ENCODE data around the gene CAPZB. TPM values are rescaled to one million over a fixed set of nuclear protein-coding genes. Genes with fewer than 3 reads are reported as not detected.

Gene CAPZB
- total and polyA plus RNA-seq, 2 of the 4 experiments (the other 2 are of a cell fraction) = 216 to 304 TPM

GRCh38 chr1:19329611-19330010 lies 155.7 kb downstream of the CAPZB start:
- Histone ChIP-seq H3K27me3 (ENCODE audit: control insufficient read depth, insufficient read depth, low read length) (no peaks in the 10 kb centered on the region), H4K91ac (ENCODE audit: insufficient read depth, low read depth, low read length) (no peak overlapping the region), H3K9me3 (ENCODE audit: control insufficient read depth, insufficient read depth, low read length) (no peaks in the 10 kb centered on the region), H3K4me2 (ENCODE audit: low read depth, low read length) (no peak overlapping the region), H2BK15ac (ENCODE audit: low read depth, low read length) (no peak overlapping the region), H2BK120ac (ENCODE audit: low read depth, low read length) (no peak overlapping the region), H3K4ac (ENCODE audit: low read depth, low read length) (no peak overlapping the region), H3K56ac (ENCODE audit: extremely low read depth, insufficient read depth, low read length) (no peak overlapping the region), H3K4me3 (ENCODE audit: insufficient read depth, low read depth, low read length) (no peak overlapping the region), H3K9me1 (ENCODE audit: insufficient read depth, low read length) (peaks cover 9% of the 10 kb centered on the region; the same call in 1 of the 2 replicates), H4K5ac (ENCODE audit: low read depth, low read length) (no peak overlapping the region), H2AFZ (replicated peaks; ENCODE audit: low read length, poor library complexity) (no peak overlapping the region), H3K27ac (ENCODE audit: insufficient read depth, low read length) (no peak overlapping the region), H2AK9ac (replicated peaks; ENCODE audit: low read depth, low read length, poor library complexity) (no peak overlapping the region), H2AK5ac (ENCODE audit: low read depth, low read length) (no peak overlapping the region), H3K36me3 (ENCODE audit: control insufficient read depth, insufficient read depth, low read length) (peaks cover 47% of the 10 kb centered on the region), H3K18ac (ENCODE audit: low read depth, low read length) (no peak overlapping the region), H3K14ac (replicated peaks; ENCODE audit: low read depth, low read length) (no peak overlapping the region), H2BK5ac (ENCODE audit: low read depth, low read length, poor library complexity, severe bottlenecking) (no peak overlapping the region), H4K8ac (ENCODE audit: low read depth in 2 of 2, low read length in 2 of 2) (no peak overlapping the region), H3K9ac (ENCODE audit: low read depth, low read length) (no peak overlapping the region), H4K20me1 (ENCODE audit: insufficient read depth, low read length) (peaks cover 5% of the 10 kb centered on the region), H3K23ac (ENCODE audit: low read depth, low read length) (no peak overlapping the region), H3K79me1 (ENCODE audit: low read depth in 1 of 2, low read length in 2 of 2) (0 out of 4 replicates have a peak, but pooled peaks cover 0 to under 1% of the 10 kb centered on the region in 2 experiments), H3K4me1 (ENCODE audit: control insufficient read depth, insufficient read depth, low read length) (no peaks in the 10 kb centered on the region), H2BK20ac (ENCODE audit: low read depth, low read length) (no peak overlapping the region)
- intact Hi-C loops (cut with micrococcal nuclease) = no loop called here
- dilution Hi-C loops (cut with HindIII; ENCODE audit: low sequenced_read_pairs, unreplicated experiment) = no loop called here
- ATAC-seq (ENCODE audit: low read depth) = no peak
- ChIA-PET POLR2A (ENCODE audit: unreplicated experiment) (no interaction called here), CTCF (no interaction called here)
- no peak for TF ChIP-seq ELK1 (IDR thresholded peaks at IDR 0.05; ENCODE audit: borderline replicate concordance, low read depth, low read length)
- no peak for TF ChIP-seq RAD21 (IDR thresholded peaks at IDR 0.05; ENCODE audit: low read length)
- no peak for TF ChIP-seq BHLHE40 (IDR thresholded peaks at IDR 0.05; ENCODE audit: low read depth, low read length)
- TF ChIP-seq CEBPB (IDR thresholded peaks at IDR 0.05; ENCODE audit: low read depth, low read length) = no peak
- no peak for TF ChIP-seq CTCF (conservative IDR thresholded peaks at IDR 0.05; ENCODE audit: low read depth, low read length)
- TF ChIP-seq CHD1 (IDR thresholded peaks at IDR 0.05; ENCODE audit: low read depth, low read length) = no peak
- no peak for TF ChIP-seq SMC3 (IDR thresholded peaks at IDR 0.05; ENCODE audit: low read depth, low read length)
- TF ChIP-seq RFX5 (IDR thresholded peaks at IDR 0.05; ENCODE audit: low read depth, low read length) = no peak
- TF ChIP-seq MXI1 (IDR thresholded peaks at IDR 0.05; ENCODE audit: borderline replicate concordance, low read depth, low read length) = no peak
- TF ChIP-seq MAFK (IDR thresholded peaks at IDR 0.05; ENCODE audit: low read depth, low read length) = no peak
- no peak for TF ChIP-seq RCOR1 (IDR thresholded peaks at IDR 0.05; ENCODE audit: insufficient replicate concordance, low read length)
- no peak for TF ChIP-seq MAZ (IDR thresholded peaks at IDR 0.05; ENCODE audit: borderline replicate concordance, low read depth, low read length)
- TF ChIP-seq NFE2L2 (IDR thresholded peaks at IDR 0.05; ENCODE audit: low read depth, low read length) = no peak
- TF ChIP-seq USF2 (IDR thresholded peaks at IDR 0.05; ENCODE audit: low read depth, low read length) = no peak
- WGBS, 2 experiments (ENCODE audit: extremely low coverage in 2 of 2, insufficient read length in 1 of 2) = 94% methylated on average over 2 of the region's 5 CpGs; no CpG with 5 or more reads in 1 of the 2 experiments
- no peak for DNase-seq
- BruUV-seq (replicated peaks) = no TSS peak
- in situ Hi-C loops (cut with MboI; ENCODE audit: low sequenced_read_pairs) = no loop called here
